Stimulated activated CD8-positive, alpha-beta memory T cell treated with anti-CD3 and anti-CD28 coated beads, Interleukin-15, amount 100 ng/mL, for 1 hour (primary cell): Measurements from ENCODE around the gene TCF20.

Experiments
- DNase-seq: peaks from one replicate; pipeline ENCODE4 v3.0.0-alpha.2; 2020; ENCODE audit warnings: low read depth

The TCF20 gene

GRCh38 chr22:42270510-42271190, at the start of gene TCF20:
TCF20 (minus strand) TSS chr22:42270653; CDS start chr22:42215305, 55,348 bp downstream.
- DNase-seq: peak; percentile 46

GRCh38 chr22:42319386-42319785, 48.9 kb upstream of the TCF20 start:
- no peak for DNase-seq

GRCh38 chr22:42318967-42319366, 48.5 kb upstream of the TCF20 start:
- DNase-seq: no peak

- DNase-seq: no peak
These were observed 47.5 kb upstream of the TCF20 start for GRCh38 chr22:42317691-42318547.

GRCh38 chr22:42317008-42317407, 46.6 kb upstream of the TCF20 start:
- no peak for DNase-seq

GRCh38 chr22:42315392-42315756, 44.9 kb upstream of the TCF20 start:
- no peak for DNase-seq

GRCh38 chr22:42314709-42315391, 44.4 kb upstream of the TCF20 start:
- DNase-seq: no peak

- no peak for DNase-seq
These were observed 43.5 kb upstream of the TCF20 start for GRCh38 chr22:42313804-42314581.

- no peak for DNase-seq
These were observed 42.8 kb upstream of the TCF20 start for GRCh38 chr22:42313204-42313603.

GRCh38 chr22:42310291-42311015, 40.0 kb upstream of the TCF20 start:
- DNase-seq: no peak

- no peak for DNase-seq
These were observed 39.4 kb upstream of the TCF20 start for GRCh38 chr22:42309865-42310264.

- DNase-seq: no peak
These were observed 38.5 kb upstream of the TCF20 start for GRCh38 chr22:42308892-42309468.

GRCh38 chr22:42307806-42308563, 37.5 kb upstream of the TCF20 start:
- DNase-seq: no peak

- no peak for DNase-seq
These were observed 35.6 kb upstream of the TCF20 start for GRCh38 chr22:42306010-42306409.

- no peak for DNase-seq
These were observed 33.9 kb upstream of the TCF20 start for GRCh38 chr22:42304324-42304790.

GRCh38 chr22:42303396-42304323, 33.2 kb upstream of the TCF20 start:
- no peak for DNase-seq

GRCh38 chr22:42301742-42302102, 31.3 kb upstream of the TCF20 start:
- DNase-seq: no peak

- no peak for DNase-seq
These were observed 30.8 kb upstream of the TCF20 start for GRCh38 chr22:42301077-42301741.
